HepG2 (cell line): ENCODE data around the gene RESP18. TPM values are rescaled to one million over a fixed set of nuclear protein-coding genes. Genes with fewer than 3 reads are reported as not detected.
A peak's percentile ranks its signal among the peaks of the same experiment; 100 is the strongest.

Source experiments
- EEA1 ChIP-seq: sonication (generic); formaldehyde crosslinking; IDR thresholded peaks from 2 replicates; pipeline ENCODE4 v1.5.1; 2020; ENCODE audit warnings: mild to moderate bottlenecking, missing genetic modification reagents, borderline replicate concordance
- ETS1 ChIP-seq: sonication (generic); formaldehyde crosslinking; IDR thresholded peaks from 2 replicates; pipeline ENCODE4 v1.4.0; 2020; ENCODE audit warnings: missing genetic modification reagents
- GABPB1 ChIP-seq: IDR thresholded peaks from 2 replicates; pipeline ENCODE4 v1.6.1; 2016; ENCODE audit warnings: mild to moderate bottlenecking, missing genetic modification reagents, moderate library complexity, missing compliant biosample characterization
- GATAD1 ChIP-seq: IDR thresholded peaks from 2 replicates; pipeline ENCODE4 v1.6.1; 2016; ENCODE audit warnings: missing genetic modification reagents, missing compliant biosample characterization
- HNRNPLL ChIP-seq: fragments of 200-400 bp; formaldehyde crosslinking; IDR thresholded peaks from 2 replicates; pipeline ENCODE4 v1.6.1; 2017; ENCODE audit warnings: mild to moderate bottlenecking, low read depth, low read length; ENCODE audit not compliant: poor library complexity, severe bottlenecking
- KIAA2018 ChIP-seq: sonication (generic); formaldehyde crosslinking; IDR thresholded peaks from 2 replicates; pipeline ENCODE4 v1.5.0; 2020; ENCODE audit warnings: mild to moderate bottlenecking, missing genetic modification reagents, borderline replicate concordance
- KMT2A ChIP-seq: sonication (generic); formaldehyde crosslinking; IDR thresholded peaks from 2 replicates; pipeline ENCODE4 v1.4.0; 2020; ENCODE audit warnings: missing genetic modification reagents
- ZNF567 ChIP-seq: sonication (generic); formaldehyde crosslinking; IDR thresholded peaks from 2 replicates; pipeline ENCODE4 v1.8.1; 2023; ENCODE audit warnings: mild to moderate bottlenecking, missing genetic modification reagents, borderline replicate concordance
- ZNF597 ChIP-seq: sonication (generic); formaldehyde crosslinking; IDR thresholded peaks from 2 replicates; pipeline ENCODE4 v1.5.0; 2020; ENCODE audit warnings: missing genetic modification reagents
- ZNF646 ChIP-seq: sonication (generic); formaldehyde crosslinking; IDR thresholded peaks from 2 replicates; pipeline ENCODE4 v1.9.0; 2021; ENCODE audit warnings: mild to moderate bottlenecking, missing genetic modification reagents
- polyA plus RNA-seq, 8 experiments: library from polyadenylated mRNA; depleted of rRNA in 3 of 8; stranded (reverse) in 7 of 8; unstranded in 1 of 8; fragments of >200 nt; fragmentation: Illumina TruSeq in 4 of 8; extraction: Trizol in 4 of 8; gene quantifications; 2 replicates each; pipeline versions ENCODE4 v1.2.1 to v1.2.3, GENCODE V29; 2011 to 2016; ENCODE audit warnings: low read depth in 4 of 8, missing spikeins in 1 of 8, mixed read lengths in 1 of 8; ENCODE audit not compliant: insufficient read depth in 1 of 8
- total RNA-seq, 5 experiments: library from RNA; depleted of rRNA; stranded (reverse); fragments of >200 nt; fragmentation: Illumina TruSeq; extraction: Trizol; gene quantifications; 2 replicates each; pipeline ENCODE4 v1.2.3, GENCODE V29; 2016; ENCODE audit warnings: low read depth in 1 of 5

RESP18 gene
- total and polyA plus RNA-seq, 2 of the 13 experiments (the other 11 are each of a cell fraction or from before 2014, with no cell fraction given) = not detected

- TF ChIP-seq KIAA2018 (no peak), GABPB1 (peak; percentile 72), ZNF646 (CRISPR knock-in tag) (no peak), HNRNPLL (no peak), ZNF567 (CRISPR knock-in tag) (no peak), EEA1 (CRISPR knock-in tag) (0 out of 2 replicates have a peak, but pooled peaks have one; percentile 73), ETS1 (CRISPR knock-in tag) (peak; percentile 90), KMT2A (CRISPR knock-in tag) (no peak), ZNF597 (CRISPR knock-in tag) (no peak), GATAD1 (CRISPR knock-in tag) (peak; percentile 71)
These were observed 857 bp downstream of the RESP18 start (continued) for GRCh38 chr2:219331560-219332213.
